Neural progenitor cell (in vitro differentiated cells): ENCODE measurements around the gene CLIP4. TPM values are rescaled to one million over a fixed set of nuclear protein-coding genes. Genes with fewer than 3 reads are reported as not detected.

Source experiments
- DNase-seq: peaks from one replicate; pipeline ENCODE4 v3.0.0-alpha.2; 2016; ENCODE audit warnings: low spot score
- H2AFZ ChIP-seq: fragments of 200-600 bp; sonication (generic); replicated peaks from 2 replicates; pipeline ENCODE4 v1.6.1; 2016; ENCODE audit warnings: antibody characterized with exemption
- H3F3A ChIP-seq: fragments of 200-600 bp; sonication (generic); 2 replicates; pipeline ENCODE4 v1.6.1; 2016; ENCODE audit warnings: antibody characterized with exemption, low read depth
- H3K27ac ChIP-seq: fragments of 200-600 bp; sonication (generic); 2 replicates; pipeline ENCODE4 v1.5.1; 2016; ENCODE audit warnings: mild to moderate bottlenecking
- H3K27me3 ChIP-seq: fragments of 200-600 bp; sonication (generic); 2 replicates; pipeline ENCODE4 v1.6.1; 2016; ENCODE audit warnings: mild to moderate bottlenecking, moderate library complexity
- H3K36me3 ChIP-seq: fragments of 200-600 bp; sonication (generic); 2 replicates; pipeline ENCODE4 v1.5.1; 2016
- H3K4me1 ChIP-seq: fragments of 200-600 bp; sonication (generic); 2 replicates; pipeline ENCODE4 v1.6.1; 2016; ENCODE audit warnings: mixed run types
- H3K4me2 ChIP-seq: fragments of 200-600 bp; sonication (generic); 2 replicates; pipeline ENCODE4 v1.6.1; 2016
- H3K4me3 ChIP-seq: fragments of 200-600 bp; sonication (generic); 2 replicates; pipeline ENCODE4 v1.5.1; 2016
- H3K79me2 ChIP-seq: fragments of 200-600 bp; sonication (generic); 2 replicates; pipeline ENCODE4 v1.6.1; 2016; ENCODE audit warnings: low read depth
- H3K9ac ChIP-seq: fragments of 200-600 bp; sonication (generic); 2 replicates; pipeline ENCODE4 v1.6.1; 2016
- H3K9me3 ChIP-seq: fragments of 200-600 bp; sonication (generic); 2 replicates; pipeline ENCODE4 v1.5.1; 2016; ENCODE audit warnings: low read depth
- H4K20me1 ChIP-seq: fragments of 200-600 bp; sonication (generic); 2 replicates; pipeline ENCODE4 v1.6.1; 2016; ENCODE audit warnings: low read depth
- H3K27ac Mint-ChIP-seq: 3 replicates; pipeline ENCODE4 v1.8.0; 2021; ENCODE audit warnings: mixed read lengths
- H3K27me3 Mint-ChIP-seq: 2 replicates; pipeline ENCODE4 v1.8.0; 2022; ENCODE audit warnings: low read depth, mild to moderate bottlenecking, inconsistent platforms, moderate library complexity, mixed read lengths; ENCODE audit not compliant: insufficient read depth
- H3K36me3 Mint-ChIP-seq: 3 replicates; pipeline ENCODE4 v1.8.0; 2021; ENCODE audit warnings: mixed read lengths
- H3K4me1 Mint-ChIP-seq: 3 replicates; pipeline ENCODE4 v1.8.0; 2021; ENCODE audit warnings: mixed read lengths
- H3K4me3 Mint-ChIP-seq: 3 replicates; pipeline ENCODE4 v1.8.0; 2021; ENCODE audit warnings: mild to moderate bottlenecking, moderate library complexity, mixed read lengths
- H3K9me3 Mint-ChIP-seq: 3 replicates; pipeline ENCODE4 v1.8.0; 2020; ENCODE audit warnings: mixed read lengths
- CTCF ChIP-seq: fragments of 200-600 bp; sonication (generic); IDR thresholded peaks from 2 replicates; pipeline ENCODE4 v1.5.1; 2017; ENCODE audit warnings: antibody characterized with exemption, mild to moderate bottlenecking
- EZH2 ChIP-seq: fragments of 200-600 bp; sonication (generic); IDR thresholded peaks from 2 replicates; pipeline ENCODE4 v1.6.1; 2017; ENCODE audit warnings: antibody characterized with exemption, mild to moderate bottlenecking, moderate library complexity
- EZH2phosphoT487 ChIP-seq: fragments of 200-600 bp; sonication (generic); IDR thresholded peaks from 2 replicates; pipeline ENCODE4 v1.6.1; 2017; ENCODE audit warnings: antibody characterized with exemption
- total RNA-seq: library from RNA; depleted of rRNA; stranded (reverse); fragments of >200 nt; gene quantifications from 2 replicates; pipeline ENCODE4 v1.2.3, GENCODE V29; 2015; ENCODE audit warnings: low replicate concordance

CLIP4 gene
- total RNA-seq, 1 donor from 2014 or later, result 2.1 TPM

GRCh38 chr2:29209551-29209950 lies 94.3 kb downstream of the CLIP4 start:
- H3K27ac ChIP-seq, result no peak overlapping the region
- no peaks in the 10 kb centered on the region for H3K27me3 ChIP-seq
- peaks cover 14% of the 10 kb centered on the region for H3K4me1 Mint-ChIP-seq
- H3K4me3 Mint-ChIP-seq, result no peak overlapping the region
- no peaks in the 10 kb centered on the region for H3K36me3 ChIP-seq
- H3K9ac ChIP-seq, result no peak overlapping the region
- no peak overlapping the region for H3K27ac Mint-ChIP-seq
- no peaks in the 10 kb centered on the region for H3K9me3 Mint-ChIP-seq
- no peak for DNase-seq
- peaks cover 4% of the 10 kb centered on the region for H3K4me1 ChIP-seq
- H3K27me3 Mint-ChIP-seq, result peaks cover 4% of the 10 kb centered on the region
- no peak for TF ChIP-seq CTCF
- TF ChIP-seq EZH2phosphoT487, result no peak
- TF ChIP-seq EZH2, result no peak
- H3K79me2 ChIP-seq, result no peaks in the 10 kb centered on the region
- no peaks in the 10 kb centered on the region for H3F3A ChIP-seq
- no peak overlapping the region for H2AFZ ChIP-seq
- no peaks in the 10 kb centered on the region for H4K20me1 ChIP-seq
- H3K4me3 ChIP-seq, result no peak overlapping the region
- no peaks in the 10 kb centered on the region for H3K9me3 ChIP-seq
- H3K4me2 ChIP-seq, result no peak overlapping the region
- no peaks in the 10 kb centered on the region for H3K36me3 Mint-ChIP-seq

- no peaks in the 10 kb centered on the region for H3K79me2 ChIP-seq
- no peak for TF ChIP-seq EZH2phosphoT487
- TF ChIP-seq CTCF, result peak; percentile 47
- H3K36me3 ChIP-seq, result no peaks in the 10 kb centered on the region
- no peaks in the 10 kb centered on the region for H4K20me1 ChIP-seq
- no peak overlapping the region for H3K27ac Mint-ChIP-seq
- no peak overlapping the region for H2AFZ ChIP-seq
- H3K9me3 ChIP-seq, result no peaks in the 10 kb centered on the region
- no peak overlapping the region for H3K9ac ChIP-seq
- no peaks in the 10 kb centered on the region for H3K36me3 Mint-ChIP-seq
- peaks cover 4% of the 10 kb centered on the region for H3K27me3 Mint-ChIP-seq
- no peaks in the 10 kb centered on the region for H3K9me3 Mint-ChIP-seq
- no peaks in the 10 kb centered on the region for H3F3A ChIP-seq
- no peak for DNase-seq
- no peak overlapping the region for H3K4me2 ChIP-seq
- H3K27me3 ChIP-seq, result no peaks in the 10 kb centered on the region
- H3K4me1 ChIP-seq, result peaks cover 4% of the 10 kb centered on the region
- H3K27ac ChIP-seq, result no peak overlapping the region
- no peak overlapping the region for H3K4me3 Mint-ChIP-seq
- no peak overlapping the region for H3K4me3 ChIP-seq
- peaks cover 16% of the 10 kb centered on the region for H3K4me1 Mint-ChIP-seq
Observed at GRCh38 chr2:29212009-29212408, 96.8 kb downstream of the CLIP4 start.

GRCh38 chr2:29213888-29214291 lies 98.7 kb downstream of the CLIP4 start:
- Histone ChIP-seq H3K9me3 (no peaks in the 10 kb centered on the region), H2AFZ (no peak overlapping the region)
- no peak for DNase-seq

GRCh38 chr2:29215073-29215472 lies 99.9 kb downstream of the CLIP4 start:
- Histone ChIP-seq H3F3A (no peaks in the 10 kb centered on the region), H3K9ac (no peak overlapping the region), H3K79me2 (no peaks in the 10 kb centered on the region), H3K9me3 (no peaks in the 10 kb centered on the region), H4K20me1 (no peaks in the 10 kb centered on the region), H2AFZ (no peak overlapping the region), H3K27ac (no peak overlapping the region), H3K36me3 (no peaks in the 10 kb centered on the region), H3K4me2 (no peak overlapping the region), H3K4me1 (peaks cover 4% of the 10 kb centered on the region), H3K27me3 (no peaks in the 10 kb centered on the region), H3K4me3 (no peak overlapping the region)
- DNase-seq, result no peak
- TF ChIP-seq EZH2phosphoT487, result no peak
- TF ChIP-seq EZH2, result no peak
- no peak for TF ChIP-seq CTCF
- Mint-ChIP-seq H3K36me3 (no peaks in the 10 kb centered on the region), H3K9me3 (no peaks in the 10 kb centered on the region), H3K27me3 (peaks cover 4% of the 10 kb centered on the region), H3K27ac (peak overlapping the region; percentile 32), H3K4me3 (no peak overlapping the region), H3K4me1 (peaks cover 16% of the 10 kb centered on the region)

More at GRCh38 chr2:29213888-29214291, 98.7 kb downstream of the CLIP4 start:
- H3K27me3 Mint-ChIP-seq, result peaks cover 4% of the 10 kb centered on the region
- no peaks in the 10 kb centered on the region for H4K20me1 ChIP-seq
- H3K27me3 ChIP-seq, result no peaks in the 10 kb centered on the region
- H3K79me2 ChIP-seq, result no peaks in the 10 kb centered on the region
- peaks cover 4% of the 10 kb centered on the region for H3K4me1 ChIP-seq
- H3K4me2 ChIP-seq, result no peak overlapping the region
- H3K9me3 Mint-ChIP-seq, result no peaks in the 10 kb centered on the region
- TF ChIP-seq EZH2, result no peak
- H3F3A ChIP-seq, result no peaks in the 10 kb centered on the region
- no peak overlapping the region for H3K9ac ChIP-seq
- H3K27ac ChIP-seq, result no peak overlapping the region
- H3K36me3 Mint-ChIP-seq, result no peaks in the 10 kb centered on the region
- H3K36me3 ChIP-seq, result no peaks in the 10 kb centered on the region
- H3K4me1 Mint-ChIP-seq, result peaks cover 16% of the 10 kb centered on the region
- no peak overlapping the region for H3K4me3 Mint-ChIP-seq
- H3K4me3 ChIP-seq, result no peak overlapping the region
- no peak overlapping the region for H3K27ac Mint-ChIP-seq
